Activated naive CD8-positive, alpha-beta T cell treated with anti-CD3 and anti-CD28 coated beads for 36 hours (primary cell): ENCODE data around the gene PLXNB2. TPM values are rescaled to one million over a fixed set of nuclear protein-coding genes. Genes with fewer than 3 reads are reported as not detected.

Source experiments
- DNase-seq: peaks from one replicate; pipeline ENCODE4 v3.0.0; 2021
- H3K27ac Mint-ChIP-seq: one replicate; pipeline ENCODE4 v1.8.0; 2022; ENCODE audit warnings: mild to moderate bottlenecking, moderate library complexity, mixed read lengths
- H3K27me3 Mint-ChIP-seq: one replicate; pipeline ENCODE4 v1.8.0; 2022; ENCODE audit warnings: mild to moderate bottlenecking, mixed read lengths
- H3K36me3 Mint-ChIP-seq: one replicate; pipeline ENCODE4 v1.8.0; 2021; ENCODE audit warnings: mild to moderate bottlenecking, mixed read lengths
- H3K4me1 Mint-ChIP-seq: one replicate; pipeline ENCODE4 v1.8.0; 2021; ENCODE audit warnings: mixed read lengths
- H3K4me3 Mint-ChIP-seq: one replicate; pipeline ENCODE4 v1.8.0; 2022; ENCODE audit warnings: mild to moderate bottlenecking, moderate library complexity, mixed read lengths
- H3K9me3 Mint-ChIP-seq: one replicate; pipeline ENCODE4 v1.8.0; 2022; ENCODE audit warnings: mixed read lengths
- total RNA-seq, 2 experiments: library from RNA; stranded (reverse); gene quantifications; one replicate each; pipeline ENCODE4 v1.2.3, GENCODE V29; 2021

Gene PLXNB2
- total RNA-seq, 2 experiments from 2014 or later = 16.1 to 16.8 TPM

GRCh38 chr22:50300620-50301257 is 6.7 kb downstream of the PLXNB2 start:
- Mint-ChIP-seq H3K27ac (no peak overlapping the region), H3K9me3 (no peaks in the 10 kb centered on the region), H3K4me3 (no peak overlapping the region), H3K4me1 (peaks cover 2% of the 10 kb centered on the region), H3K27me3 (peaks cover 15% of the 10 kb centered on the region), H3K36me3 (no peaks in the 10 kb centered on the region)
- no peak for DNase-seq

- H3K36me3 Mint-ChIP-seq = no peaks in the 10 kb centered on the region
- peaks cover 14% of the 10 kb centered on the region for H3K27me3 Mint-ChIP-seq
- H3K27ac Mint-ChIP-seq = no peak overlapping the region
- H3K4me3 Mint-ChIP-seq = no peak overlapping the region
- no peak for DNase-seq
- H3K4me1 Mint-ChIP-seq = peaks cover 2% of the 10 kb centered on the region
- no peaks in the 10 kb centered on the region for H3K9me3 Mint-ChIP-seq
Observed at GRCh38 chr22:50299785-50300619, 7.4 kb downstream of the PLXNB2 start.

- Mint-ChIP-seq H3K36me3 (no peaks in the 10 kb centered on the region), H3K27me3 (peaks cover 12% of the 10 kb centered on the region)
Observed at GRCh38 chr22:50298937-50299784, 8.3 kb downstream of the PLXNB2 start.

GRCh38 chr22:50298266-50298637 is 9.2 kb downstream of the PLXNB2 start:
- Mint-ChIP-seq H3K36me3 (no peaks in the 10 kb centered on the region), H3K4me3 (no peak overlapping the region), H3K4me1 (peaks cover 3% of the 10 kb centered on the region), H3K27ac (no peak overlapping the region), H3K9me3 (no peaks in the 10 kb centered on the region), H3K27me3 (peaks cover 10% of the 10 kb centered on the region)
- DNase-seq = no peak

More at GRCh38 chr22:50298937-50299784, 8.3 kb downstream of the PLXNB2 start:
- H3K9me3 Mint-ChIP-seq = no peaks in the 10 kb centered on the region
- H3K4me1 Mint-ChIP-seq = peaks cover 2% of the 10 kb centered on the region
- no peak overlapping the region for H3K4me3 Mint-ChIP-seq
- no peak for DNase-seq
- no peak overlapping the region for H3K27ac Mint-ChIP-seq

- H3K27ac Mint-ChIP-seq = no peak overlapping the region
- peaks cover 10% of the 10 kb centered on the region for H3K27me3 Mint-ChIP-seq
- DNase-seq = no peak
- H3K4me1 Mint-ChIP-seq = peaks cover 7% of the 10 kb centered on the region
- H3K4me3 Mint-ChIP-seq = no peak overlapping the region
- H3K36me3 Mint-ChIP-seq = no peaks in the 10 kb centered on the region
- H3K9me3 Mint-ChIP-seq = no peaks in the 10 kb centered on the region
Observed at GRCh38 chr22:50297510-50298265, 9.8 kb downstream of the PLXNB2 start.

GRCh38 chr22:50296658-50297490 is 10.6 kb downstream of the PLXNB2 start:
- H3K27ac Mint-ChIP-seq = no peak overlapping the region
- no peak for DNase-seq
- no peak overlapping the region for H3K4me3 Mint-ChIP-seq
- H3K36me3 Mint-ChIP-seq = no peaks in the 10 kb centered on the region
- H3K9me3 Mint-ChIP-seq = no peaks in the 10 kb centered on the region
- H3K27me3 Mint-ChIP-seq = peaks cover 12% of the 10 kb centered on the region
- H3K4me1 Mint-ChIP-seq = peaks cover 14% of the 10 kb centered on the region

GRCh38 chr22:50294319-50294656 is 13.2 kb downstream of the PLXNB2 start:
- DNase-seq = no peak
- Mint-ChIP-seq H3K9me3 (no peaks in the 10 kb centered on the region), H3K36me3 (no peaks in the 10 kb centered on the region), H3K4me1 (peaks cover 15% of the 10 kb centered on the region), H3K4me3 (peak overlapping the region; percentile 64), H3K27ac (peak overlapping the region; percentile 58), H3K27me3 (peaks cover 12% of the 10 kb centered on the region)

- DNase-seq = peak; percentile 41
- no peaks in the 10 kb centered on the region for H3K36me3 Mint-ChIP-seq
- peaks cover 15% of the 10 kb centered on the region for H3K4me1 Mint-ChIP-seq
- peaks cover 9% of the 10 kb centered on the region for H3K27me3 Mint-ChIP-seq
- peak overlapping the region; percentile 58 for H3K27ac Mint-ChIP-seq
- peak overlapping the region; percentile 64 for H3K4me3 Mint-ChIP-seq
- no peaks in the 10 kb centered on the region for H3K9me3 Mint-ChIP-seq
Observed at GRCh38 chr22:50293441-50294318, 13.8 kb downstream of the PLXNB2 start.

- DNase-seq = peak; percentile 32
- H3K4me1 Mint-ChIP-seq = peaks cover 15% of the 10 kb centered on the region
- peak overlapping the region; percentile 80 for H3K4me3 Mint-ChIP-seq
- H3K9me3 Mint-ChIP-seq = no peaks in the 10 kb centered on the region
- peaks cover 6% of the 10 kb centered on the region for H3K27me3 Mint-ChIP-seq
- no peaks in the 10 kb centered on the region for H3K36me3 Mint-ChIP-seq
- H3K27ac Mint-ChIP-seq = peak overlapping the region; percentile 68
Observed at GRCh38 chr22:50292643-50293440, 14.6 kb downstream of the PLXNB2 start.

- Mint-ChIP-seq H3K36me3 (no peaks in the 10 kb centered on the region), H3K27ac (no peak overlapping the region), H3K4me1 (peaks cover 15% of the 10 kb centered on the region), H3K4me3 (no peak overlapping the region), H3K9me3 (no peaks in the 10 kb centered on the region), H3K27me3 (peaks cover 6% of the 10 kb centered on the region)
- no peak for DNase-seq
Observed at GRCh38 chr22:50289942-50290630, 17.4 kb downstream of the PLXNB2 start.

- no peak overlapping the region for H3K4me3 Mint-ChIP-seq
- H3K4me1 Mint-ChIP-seq = peaks cover 15% of the 10 kb centered on the region
- H3K9me3 Mint-ChIP-seq = no peaks in the 10 kb centered on the region
- no peak overlapping the region for H3K27ac Mint-ChIP-seq
- DNase-seq = no peak
- H3K27me3 Mint-ChIP-seq = peaks cover 6% of the 10 kb centered on the region
- H3K36me3 Mint-ChIP-seq = no peaks in the 10 kb centered on the region
Observed at GRCh38 chr22:50289151-50289941, 18.1 kb downstream of the PLXNB2 start.
